Activated naive CD4-positive, alpha-beta T cell treated with anti-CD3 and anti-CD28 coated beads, Interleukin-2, amount 50 U/mL, for 72 hours (primary cell): ENCODE measurements around the gene MOK. TPM values are rescaled to one million over a fixed set of nuclear protein-coding genes. Genes with fewer than 3 reads are reported as not detected.

ENCODE experiments used
- total RNA-seq, 2 donors: library from RNA; stranded (reverse); gene quantifications; one replicate each; pipeline ENCODE4 v1.2.3, GENCODE V29; 2022

MOK gene
- total RNA-seq, 2 donors from 2014 or later: 4.4 to 9.1 TPM

Other genes with a start within 250 kb of the MOK start
- gene HSP90AA1, start 218.1 kb downstream of the MOK start, total RNA-seq: 1,000 to 10,000 TPM in 1 of 2 donors, 100 to 1,000 TPM in 1; 992 to 1,009 TPM
- gene WDR20, start 165.3 kb downstream of the MOK start, total RNA-seq: 10 to 100 TPM; 30.1 to 34.2 TPM
- 10 to 100 TPM in 1 of 2 donors, 1 to 10 TPM in 1; 6.3 to 19.8 TPM for gene ZNF839, start 14.6 kb upstream of the MOK start, total RNA-seq
- 10 to 100 TPM; 42.6 to 42.8 TPM for gene CINP, start 57.7 kb upstream of the MOK start, total RNA-seq
- gene TECPR2, start 57.8 kb upstream of the MOK start, total RNA-seq: 1 to 10 TPM; 1.4 to 8.4 TPM
- 10 to 100 TPM in 1 of 2 donors, 1 to 10 TPM in 1; 5.2 to 15.8 TPM for gene ANKRD9, start 204.6 kb upstream of the MOK start, total RNA-seq